NB4 (cell line): ENCODE data around the gene ST3GAL5.

Source experiments
- CTCF ChIP-seq: IDR thresholded peaks from one replicate; pipeline ENCODE4 v1.5.1; 2012; ENCODE audit warnings: low read depth, low read length
- MAX ChIP-seq: IDR thresholded peaks from 2 replicates; pipeline ENCODE4 v1.6.1; 2011; ENCODE audit warnings: low read depth, low read length
- POLR2A ChIP-seq: IDR thresholded peaks from 2 replicates; pipeline ENCODE4 v1.6.1; 2011; ENCODE audit warnings: mild to moderate bottlenecking; ENCODE audit not compliant: insufficient read length; ENCODE audit errors: extremely low read depth

DNA sequence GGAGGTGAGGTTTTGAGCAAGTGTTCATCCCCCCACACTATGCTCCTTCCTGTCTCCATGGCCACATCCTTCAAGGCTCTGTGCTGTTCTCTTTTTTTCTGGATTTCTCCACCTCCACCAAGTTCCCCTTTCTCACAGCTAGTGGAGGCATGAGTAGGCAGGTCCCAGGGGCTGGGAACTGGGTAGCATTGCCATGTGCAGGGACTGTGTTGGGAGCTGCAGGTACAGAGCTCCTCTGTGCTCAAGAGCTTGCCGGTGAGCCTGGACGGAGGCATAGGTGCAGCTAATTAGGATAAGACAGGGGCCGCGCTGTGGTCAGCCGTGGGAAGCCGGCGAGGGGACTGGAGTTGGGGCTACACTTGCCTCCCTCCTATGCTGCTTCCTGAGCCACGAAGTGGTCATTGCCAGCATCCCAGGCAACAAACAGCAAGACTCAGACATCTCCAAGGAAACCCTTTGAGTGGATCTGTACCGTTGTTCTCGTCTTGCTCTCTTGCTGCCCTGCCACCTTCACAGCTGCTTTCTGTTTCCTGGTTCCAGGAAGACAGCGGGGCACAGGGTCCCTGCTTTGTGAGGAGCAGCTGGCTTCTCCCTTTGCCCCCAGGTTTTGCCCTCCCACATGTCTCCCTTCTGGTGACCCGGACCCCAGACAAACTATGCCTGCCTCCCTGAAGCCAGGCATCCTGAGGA lies 98.1 kb downstream of the ST3GAL5 start:
- TF ChIP-seq CTCF (no peak), POLR2A (no peak), MAX (no peak)
